ENCODE data around the gene NUP210L.

Gene NUP210L

GRCh38 chr1:153963030-153963849 lies 191.6 kb downstream of the NUP210L start, which contains the start of gene SLC39A1:
Gene SLC39A1, minus strand, starts transcription at chr1:153963537. Its CDS starts 822 bp downstream, at chr1:153962715.
- H2BK5ac ChIP-seq (ENCODE audit: low read depth, low read length, poor library complexity): peak within 1 kb of the TSS; percentile 90
- H3K79me2 ChIP-seq (ENCODE audit: control insufficient read depth, insufficient read depth, low read length, poor library complexity): peaks cover 18% of the 10 kb centered on the region
- H3K9me3 ChIP-seq (ENCODE audit: insufficient read depth, low read depth, low read length): no peaks in the 10 kb centered on the region
- H3K14ac ChIP-seq (ENCODE audit: low read length): peak within 1 kb of the TSS; percentile 95
- H4K91ac ChIP-seq (ENCODE audit: low read depth, low read length): peak within 1 kb of the TSS; percentile 97
- WGBS (ENCODE audit: extremely low coverage, insufficient coverage, insufficient read length): no CpG with 5 or more reads among the region's 54 CpGs
- peak within 1 kb of the TSS; percentile 94 for H3K18ac ChIP-seq (ENCODE audit: low read length)
- H3K27me3 ChIP-seq (ENCODE audit: insufficient read depth, low read length): no peaks in the 10 kb centered on the region
- H3K23ac ChIP-seq (ENCODE audit: low read length): no peak within 1 kb of the TSS
- peak within 1 kb of the TSS; percentile 97 for H3K4ac ChIP-seq (ENCODE audit: low read depth, low read length)
- peaks cover 31% of the 10 kb centered on the region for H3K79me1 ChIP-seq (ENCODE audit: low read length)
- H3K36me3 ChIP-seq (ENCODE audit: control insufficient read depth in 1 of 2, insufficient read depth in 2 of 2, low read length in 2 of 2): peaks cover 13 to 22% of the 10 kb centered on the region in 2 experiments
- peak within 1 kb of the TSS; percentile 49 for H4K12ac ChIP-seq (ENCODE audit: low read depth, low read length)
- H2AK5ac ChIP-seq (ENCODE audit: low read length): peak within 1 kb of the TSS; percentile 60
- H2AFZ ChIP-seq (ENCODE audit: insufficient read depth, low read length, poor library complexity): peak within 1 kb of the TSS; percentile 56
- H2BK12ac ChIP-seq (ENCODE audit: low read length): no peak within 1 kb of the TSS
- H3K4me3 ChIP-seq (ENCODE audit: low read depth, low read length): peak within 1 kb of the TSS; percentile 76
- H2BK120ac ChIP-seq (ENCODE audit: insufficient read depth, low read length, poor library complexity): peak within 1 kb of the TSS; percentile 96
- H4K8ac ChIP-seq (ENCODE audit: low read depth, low read length): peak within 1 kb of the TSS; percentile 88
- peak within 1 kb of the TSS; percentile 64 for H3K9ac ChIP-seq (ENCODE audit: low read length)
- H3K4me2 ChIP-seq (ENCODE audit: low read length): peak within 1 kb of the TSS; percentile 86
- H3K4me1 ChIP-seq (ENCODE audit: control insufficient read depth in 1 of 2, insufficient read depth in 2 of 2, low read length in 2 of 2): peaks cover 11 to 14% of the 10 kb centered on the region in 2 experiments
- peak within 1 kb of the TSS; percentile 95 for H3K27ac ChIP-seq (ENCODE audit: low read depth, low read length)
- peak; percentile 97 to 99 for DNase-seq

GRCh38 chr1:153962088-153963029 lies 192.5 kb downstream of the NUP210L start:
- peaks cover 32% of the 10 kb centered on the region for H3K79me1 ChIP-seq (ENCODE audit: low read length)
- H4K8ac ChIP-seq (ENCODE audit: low read depth, low read length): peak overlapping the region; percentile 83
- H2BK12ac ChIP-seq (ENCODE audit: low read length): no peak overlapping the region
- peak overlapping the region; percentile 86 for H4K91ac ChIP-seq (ENCODE audit: low read depth, low read length)
- peak overlapping the region; percentile 66 for H3K9ac ChIP-seq (ENCODE audit: low read length)
- peaks cover 27% of the 10 kb centered on the region for H3K79me2 ChIP-seq (ENCODE audit: control insufficient read depth, insufficient read depth, low read length, poor library complexity)
- H3K23ac ChIP-seq (ENCODE audit: low read length): no peak overlapping the region
- no peaks in the 10 kb centered on the region for H3K27me3 ChIP-seq (ENCODE audit: insufficient read depth, low read length)
- H4K12ac ChIP-seq (ENCODE audit: low read depth, low read length): peak overlapping the region; percentile 47
- no CpG with 5 or more reads among the region's 16 CpGs for WGBS (ENCODE audit: extremely low coverage, insufficient coverage, insufficient read length)
- peak overlapping the region; percentile 90 for H3K27ac ChIP-seq (ENCODE audit: low read depth, low read length)
- peak overlapping the region; percentile 5 for H2BK120ac ChIP-seq (ENCODE audit: insufficient read depth, low read length, poor library complexity)
- peak overlapping the region; percentile 86 for H3K4me2 ChIP-seq (ENCODE audit: low read length)
- H3K18ac ChIP-seq (ENCODE audit: low read length): peak overlapping the region; percentile 94
- peak overlapping the region; percentile 60 for H2AK5ac ChIP-seq (ENCODE audit: low read length)
- H3K4me3 ChIP-seq (ENCODE audit: low read depth, low read length): peak overlapping the region; percentile 76
- H3K4me1 ChIP-seq (ENCODE audit: control insufficient read depth in 1 of 2, insufficient read depth in 2 of 2, low read length in 2 of 2): peaks cover 11 to 13% of the 10 kb centered on the region in 2 experiments
- H2BK5ac ChIP-seq (ENCODE audit: low read depth, low read length, poor library complexity): peak overlapping the region; percentile 43
- peak overlapping the region; percentile 23 for H2AFZ ChIP-seq (ENCODE audit: insufficient read depth, low read length, poor library complexity)
- H3K4ac ChIP-seq (ENCODE audit: low read depth, low read length): peak overlapping the region; percentile 97
- H3K36me3 ChIP-seq (ENCODE audit: control insufficient read depth in 1 of 2, insufficient read depth in 2 of 2, low read length in 2 of 2): peaks cover 13 to 22% of the 10 kb centered on the region in 2 experiments
- peak overlapping the region; percentile 95 for H3K14ac ChIP-seq (ENCODE audit: low read length)
- H3K9me3 ChIP-seq (ENCODE audit: insufficient read depth, low read depth, low read length): no peaks in the 10 kb centered on the region
- peak; percentile 68 to 85 for DNase-seq

- H2BK5ac ChIP-seq (ENCODE audit: low read depth, low read length, poor library complexity): no peak overlapping the region
- no peak overlapping the region for H2BK120ac ChIP-seq (ENCODE audit: insufficient read depth, low read length, poor library complexity)
- H2BK12ac ChIP-seq (ENCODE audit: low read length): no peak overlapping the region
- H4K12ac ChIP-seq (ENCODE audit: low read depth, low read length): no peak overlapping the region
- H2AK5ac ChIP-seq (ENCODE audit: low read length): no peak overlapping the region
- no peak overlapping the region for H3K27ac ChIP-seq (ENCODE audit: low read depth, low read length)
- peaks cover 31% of the 10 kb centered on the region for H3K79me2 ChIP-seq (ENCODE audit: control insufficient read depth, insufficient read depth, low read length, poor library complexity)
- H3K4ac ChIP-seq (ENCODE audit: low read depth, low read length): peak overlapping the region; percentile 97
- H3K9me3 ChIP-seq (ENCODE audit: insufficient read depth, low read depth, low read length): no peaks in the 10 kb centered on the region
- H3K9ac ChIP-seq (ENCODE audit: low read length): peak overlapping the region; percentile 50
- no peak overlapping the region for H4K8ac ChIP-seq (ENCODE audit: low read depth, low read length)
- no peak overlapping the region for H4K91ac ChIP-seq (ENCODE audit: low read depth, low read length)
- peak overlapping the region; percentile 17 for H3K14ac ChIP-seq (ENCODE audit: low read length)
- H3K27me3 ChIP-seq (ENCODE audit: insufficient read depth, low read length): no peaks in the 10 kb centered on the region
- peak overlapping the region; percentile 86 for H3K4me2 ChIP-seq (ENCODE audit: low read length)
- no peak overlapping the region for H3K4me3 ChIP-seq (ENCODE audit: low read depth, low read length)
- H3K79me1 ChIP-seq (ENCODE audit: low read length): peaks cover 28% of the 10 kb centered on the region
- no peak overlapping the region for H3K23ac ChIP-seq (ENCODE audit: low read length)
- H3K18ac ChIP-seq (ENCODE audit: low read length): no peak overlapping the region
- no peak overlapping the region for H2AFZ ChIP-seq (ENCODE audit: insufficient read depth, low read length, poor library complexity)
- peaks cover 13 to 22% of the 10 kb centered on the region in 2 experiments for H3K36me3 ChIP-seq (ENCODE audit: control insufficient read depth in 1 of 2, insufficient read depth in 2 of 2, low read length in 2 of 2)
- peaks cover 15 to 19% of the 10 kb centered on the region in 2 experiments for H3K4me1 ChIP-seq (ENCODE audit: control insufficient read depth in 1 of 2, insufficient read depth in 2 of 2, low read length in 2 of 2)
- no peak for DNase-seq
- WGBS (ENCODE audit: extremely low coverage, insufficient coverage, insufficient read length): no CpG with 5 or more reads among the region's 4 CpGs
Measured at GRCh38 chr1:153961421-153961820, 193.5 kb downstream of the NUP210L start.

DNA sequence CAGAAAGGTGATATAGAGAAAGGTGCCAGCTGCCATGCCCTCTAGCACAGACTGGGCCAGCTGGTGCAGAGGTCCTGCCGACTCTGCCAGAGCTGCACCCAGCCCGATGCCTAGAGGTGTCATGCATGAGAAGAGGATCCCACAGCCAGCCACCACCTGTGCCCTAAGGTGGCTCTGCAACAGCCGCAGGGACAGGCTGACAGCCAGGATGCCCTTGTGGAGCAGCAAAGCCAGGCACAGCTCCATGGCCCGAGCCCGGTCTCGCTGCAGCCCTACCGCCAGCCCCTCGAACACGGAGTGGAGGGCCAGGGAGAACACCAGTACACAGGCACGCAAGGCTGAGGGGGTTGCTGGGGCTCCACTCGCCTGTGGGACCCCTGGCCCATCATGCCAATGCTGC lies 194.7 kb downstream of the NUP210L start:
- Histone ChIP-seq H4K91ac (ENCODE audit: low read depth, low read length) (no peak overlapping the region), H3K4ac (ENCODE audit: low read depth, low read length) (no peak overlapping the region), H4K8ac (ENCODE audit: low read depth, low read length) (no peak overlapping the region), H3K36me3 (ENCODE audit: control insufficient read depth in 1 of 2, insufficient read depth in 2 of 2, low read length in 2 of 2) (peaks cover 13 to 22% of the 10 kb centered on the region in 2 experiments), H3K18ac (ENCODE audit: low read length) (no peak overlapping the region), H3K27me3 (ENCODE audit: insufficient read depth, low read length) (no peaks in the 10 kb centered on the region), H2BK5ac (ENCODE audit: low read depth, low read length, poor library complexity) (no peak overlapping the region), H2AFZ (ENCODE audit: insufficient read depth, low read length, poor library complexity) (no peak overlapping the region), H2BK120ac (ENCODE audit: insufficient read depth, low read length, poor library complexity) (no peak overlapping the region), H3K79me1 (ENCODE audit: low read length) (peaks cover 28% of the 10 kb centered on the region), H3K23ac (ENCODE audit: low read length) (no peak overlapping the region), H4K12ac (ENCODE audit: low read depth, low read length) (no peak overlapping the region), H2AK5ac (ENCODE audit: low read length) (no peak overlapping the region), H3K27ac (ENCODE audit: low read depth, low read length) (no peak overlapping the region), H3K9ac (ENCODE audit: low read length) (no peak overlapping the region), H2BK12ac (ENCODE audit: low read length) (no peak overlapping the region), H3K9me3 (ENCODE audit: insufficient read depth, low read depth, low read length) (no peaks in the 10 kb centered on the region), H3K79me2 (ENCODE audit: control insufficient read depth, insufficient read depth, low read length, poor library complexity) (peaks cover 33% of the 10 kb centered on the region), H3K14ac (ENCODE audit: low read length) (no peak overlapping the region), H3K4me2 (ENCODE audit: low read length) (no peak overlapping the region), H3K4me3 (ENCODE audit: low read depth, low read length) (no peak overlapping the region), H3K4me1 (ENCODE audit: control insufficient read depth in 1 of 2, insufficient read depth in 2 of 2, low read length in 2 of 2) (peaks cover 15 to 17% of the 10 kb centered on the region in 2 experiments)
- WGBS (ENCODE audit: extremely low coverage, insufficient coverage, insufficient read length): no CpG with 5 or more reads among the region's 11 CpGs
- DNase-seq: no peak

All from trophoblast cell (in vitro differentiated cells and primary cell).